ENCODE results near the gene AQP1. TPM values are rescaled to one million over a fixed set of nuclear protein-coding genes. Genes with fewer than 3 reads are reported as not detected.

AQP1 gene
- total and polyA plus RNA-seq, 2 donors (not counting 1 experiment from before 2014, with no cell fraction given), result not detected

DNA sequence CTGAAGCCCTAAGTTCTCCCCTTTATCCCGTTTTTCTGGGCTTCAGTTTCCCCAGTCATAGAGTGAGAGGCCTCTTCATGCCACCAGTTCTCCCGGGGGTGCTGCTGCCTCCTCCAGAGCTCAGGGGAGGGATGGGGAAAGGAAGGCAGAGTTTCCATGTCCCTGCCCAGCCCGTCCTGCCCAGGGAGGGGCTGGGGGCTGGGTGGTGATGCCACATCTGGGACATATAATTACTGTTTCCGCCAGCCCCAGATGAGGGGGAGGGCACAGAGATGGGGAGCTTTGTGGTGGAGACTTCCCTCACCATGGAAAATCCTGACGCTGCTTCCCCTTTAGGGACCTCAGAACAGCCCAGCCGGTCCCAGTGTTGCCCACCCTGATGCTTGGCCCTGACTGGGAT, 4.1 kb downstream of the AQP1 start:
- DNase-seq (no peak), ATAC-seq (ENCODE audit: low read depth) (no peak)
- Histone ChIP-seq H3K36me3 (replicated peaks in 1 of 2; ENCODE audit: control extremely low read depth in 1 of 2, control insufficient read depth in 1 of 2, extremely low read depth in 1 of 2, insufficient read depth in 2 of 2, low read length in 1 of 2) (no peaks in the 10 kb centered on the region), H3K9ac (ENCODE audit: low read length) (no peak overlapping the region), H3K27me3 (replicated peaks in 1 of 4; ENCODE audit: control extremely low read depth in 1 of 4, control insufficient read depth in 3 of 4, insufficient read depth in 4 of 4, low read length in 3 of 4) (no peaks in the 10 kb centered on the region), H4K20me1 (ENCODE audit: control insufficient read depth, insufficient read depth, low read length, poor library complexity, severe bottlenecking) (no peaks in the 10 kb centered on the region), H2AFZ (ENCODE audit: insufficient read depth, low read depth, low read length, poor library complexity, severe bottlenecking) (no peak overlapping the region), H3K27ac (ENCODE audit: low read length in 2 of 2) (no peak overlapping the region), H3K4me2 (replicated peaks; ENCODE audit: low read depth, low read length, poor library complexity, severe bottlenecking) (no peak overlapping the region), H3K4me3 (ENCODE audit: control extremely low read depth in 1 of 5, extremely low read depth in 1 of 5, insufficient read depth in 1 of 5, low read depth in 2 of 5, low read length in 4 of 5) (no peak overlapping the region), H3K9me3 (ENCODE audit: control extremely low read depth in 1 of 3, control insufficient read depth in 2 of 3, insufficient read depth in 1 of 3, low read length in 2 of 3) (no peaks in the 10 kb centered on the region), H3K4me1 (ENCODE audit: control insufficient read depth in 2 of 2, insufficient read depth in 2 of 2, low read length in 2 of 2) (no peaks in the 10 kb centered on the region), H3K79me2 (ENCODE audit: control insufficient read depth, insufficient read depth, low read length) (no peaks in the 10 kb centered on the region)
- intact Hi-C loops (cut with micrococcal nuclease), result no loop called here
- POLR2A ChIA-PET, result no interaction called here
- Mint-ChIP-seq H3K4me3 (no peak overlapping the region), H3K9me3 (ENCODE audit: insufficient read depth) (no peaks in the 10 kb centered on the region), H3K4me1 (no peaks in the 10 kb centered on the region), H3K27ac (no peak overlapping the region), H3K27me3 (peaks cover 2% of the 10 kb centered on the region)
- TF ChIP-seq, protein P1, sequence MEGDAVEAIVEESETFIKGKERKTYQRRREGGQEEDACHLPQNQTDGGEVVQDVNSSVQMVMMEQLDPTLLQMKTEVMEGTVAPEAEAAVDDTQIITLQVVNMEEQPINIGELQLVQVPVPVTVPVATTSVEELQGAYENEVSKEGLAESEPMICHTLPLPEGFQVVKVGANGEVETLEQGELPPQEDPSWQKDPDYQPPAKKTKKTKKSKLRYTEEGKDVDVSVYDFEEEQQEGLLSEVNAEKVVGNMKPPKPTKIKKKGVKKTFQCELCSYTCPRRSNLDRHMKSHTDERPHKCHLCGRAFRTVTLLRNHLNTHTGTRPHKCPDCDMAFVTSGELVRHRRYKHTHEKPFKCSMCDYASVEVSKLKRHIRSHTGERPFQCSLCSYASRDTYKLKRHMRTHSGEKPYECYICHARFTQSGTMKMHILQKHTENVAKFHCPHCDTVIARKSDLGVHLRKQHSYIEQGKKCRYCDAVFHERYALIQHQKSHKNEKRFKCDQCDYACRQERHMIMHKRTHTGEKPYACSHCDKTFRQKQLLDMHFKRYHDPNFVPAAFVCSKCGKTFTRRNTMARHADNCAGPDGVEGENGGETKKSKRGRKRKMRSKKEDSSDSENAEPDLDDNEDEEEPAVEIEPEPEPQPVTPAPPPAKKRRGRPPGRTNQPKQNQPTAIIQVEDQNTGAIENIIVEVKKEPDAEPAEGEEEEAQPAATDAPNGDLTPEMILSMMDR (IDR thresholded peaks at IDR 0.05), result no peak
- TF ChIP-seq EZH2 (IDR thresholded peaks at IDR 0.05; ENCODE audit: borderline replicate concordance, insufficient read depth, low read depth, low read length, poor library complexity, severe bottlenecking), result no peak
- CTCF ChIA-PET, result no interaction called here
- 62% methylated on average over 3 of the region's 6 CpGs for WGBS (ENCODE audit: insufficient coverage)

DNA sequence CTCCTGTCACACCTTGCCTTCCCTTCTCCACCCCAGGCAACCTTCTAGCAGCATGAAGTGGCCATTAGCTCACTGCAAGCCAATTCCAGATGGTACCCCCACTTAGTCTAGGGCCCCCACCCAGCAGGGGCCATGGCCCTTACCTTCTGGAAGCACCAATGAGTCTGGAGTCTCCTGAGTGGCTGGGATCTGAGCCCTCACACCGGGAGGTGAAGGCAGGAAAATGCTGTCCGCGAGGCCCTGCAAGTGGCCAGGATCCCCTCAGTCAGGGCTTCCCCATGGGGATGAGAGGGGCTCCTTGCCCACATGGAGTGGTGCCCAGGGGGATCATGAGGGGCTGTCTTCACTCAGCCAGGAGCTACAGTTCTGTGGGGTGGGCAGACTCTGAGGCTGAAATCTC, 4.6 kb downstream of the AQP1 start:
- no peak overlapping the region for H3K27ac ChIP-seq (ENCODE audit: low read length in 2 of 2)

More for the DNA sequence above, 4.6 kb downstream of the AQP1 start:
- CTCF ChIA-PET, result no interaction called here
- ATAC-seq (ENCODE audit: low read depth) (no peak), DNase-seq (no peak)
- no peak overlapping the region for H3K4me3 ChIP-seq (ENCODE audit: control extremely low read depth in 1 of 5, extremely low read depth in 1 of 5, insufficient read depth in 1 of 5, low read depth in 2 of 5, low read length in 4 of 5)
- Mint-ChIP-seq H3K27me3 (no peaks in the 10 kb centered on the region), H3K9me3 (ENCODE audit: insufficient read depth) (no peaks in the 10 kb centered on the region), H3K4me1 (no peaks in the 10 kb centered on the region), H3K4me3 (no peak overlapping the region), H3K27ac (no peak overlapping the region)
- no peaks in the 10 kb centered on the region for H3K9me3 ChIP-seq (ENCODE audit: control extremely low read depth in 1 of 3, control insufficient read depth in 2 of 3, insufficient read depth in 1 of 3, low read length in 2 of 3)
- H2AFZ ChIP-seq (ENCODE audit: insufficient read depth, low read depth, low read length, poor library complexity, severe bottlenecking), result no peak overlapping the region
- POLR2A ChIA-PET, result no interaction called here
- H3K4me2 ChIP-seq (replicated peaks; ENCODE audit: low read depth, low read length, poor library complexity, severe bottlenecking), result no peak overlapping the region
- WGBS (ENCODE audit: insufficient coverage), result 83% methylated on average over 3 of the region's 3 CpGs
- no peaks in the 10 kb centered on the region for H4K20me1 ChIP-seq (ENCODE audit: control insufficient read depth, insufficient read depth, low read length, poor library complexity, severe bottlenecking)
- no peak for TF ChIP-seq EZH2 (IDR thresholded peaks at IDR 0.05; ENCODE audit: borderline replicate concordance, insufficient read depth, low read depth, low read length, poor library complexity, severe bottlenecking)
- TF ChIP-seq, protein P1 (IDR thresholded peaks at IDR 0.05), result no peak
- H3K27me3 ChIP-seq (replicated peaks in 1 of 4; ENCODE audit: control extremely low read depth in 1 of 4, control insufficient read depth in 3 of 4, insufficient read depth in 4 of 4, low read length in 3 of 4), result no peaks in the 10 kb centered on the region
- H3K4me1 ChIP-seq (ENCODE audit: control insufficient read depth in 2 of 2, insufficient read depth in 2 of 2, low read length in 2 of 2), result no peaks in the 10 kb centered on the region
- no peak overlapping the region for H3K9ac ChIP-seq (ENCODE audit: low read length)
- intact Hi-C loops (cut with micrococcal nuclease), result no loop called here
- H3K79me2 ChIP-seq (ENCODE audit: control insufficient read depth, insufficient read depth, low read length), result no peaks in the 10 kb centered on the region
- no peaks in the 10 kb centered on the region for H3K36me3 ChIP-seq (replicated peaks in 1 of 2; ENCODE audit: control extremely low read depth in 1 of 2, control insufficient read depth in 1 of 2, extremely low read depth in 1 of 2, insufficient read depth in 2 of 2, low read length in 1 of 2)
